Endothelial cell of umbilical vein (primary cell): ENCODE results near the gene WNT8A. TPM values are rescaled to one million over a fixed set of nuclear protein-coding genes. Genes with fewer than 3 reads are reported as not detected.

Source experiments
- BruUV-seq: library from RNA; stranded (reverse); fragments of 400-500 nt; replicated peaks from 2 replicates; lab custom pipeline; 2021; lab: Mats Ljungman, UMichigan
- CTCF ChIA-PET: fragments of 300-600, 350-600 bp; sonication (Branson Sonifier 250); formaldehyde crosslinking; loops from one replicate; lab custom pipeline; 2021; ENCODE audit warnings: antibody characterized with exemption, inconsistent platforms; lab: Charles Lee
- POLR2A ChIA-PET: fragments of 300-600, 350-600 bp; sonication (Branson Sonifier 250); formaldehyde crosslinking; loops from one replicate; lab custom pipeline; 2021; ENCODE audit warnings: antibody characterized with exemption, inconsistent platforms; lab: Charles Lee
- DNase-seq: peaks from one replicate; pipeline ENCODE4 v3.0.0-alpha.2; 2011; ENCODE audit warnings: low read depth, low spot score
- FAIRE-seq: peaks from 2 replicates; lab custom pipeline; 2011; peaks lifted over from hg19 to GRCh38; lab: Jason Lieb, UNC
- H2AFZ ChIP-seq: 2 replicates; pipeline ENCODE4 v1.6.0; 2012; ENCODE audit warnings: low read depth, low read length, control low read depth, inconsistent platforms
- H3K27ac ChIP-seq: 2 replicates; pipeline ENCODE4 v1.5.1; 2011; ENCODE audit warnings: low read depth, mild to moderate bottlenecking, control low read depth, low read length, moderate library complexity; ENCODE audit not compliant: insufficient read depth
- H3K27me3 ChIP-seq, 2 experiments: 2 replicates each; pipeline versions ENCODE4 v1.6.0 to v1.6.1; 2011; ENCODE audit warnings: low read length in 2 of 2, mixed read lengths in 1 of 2; ENCODE audit not compliant: control insufficient read depth in 2 of 2, insufficient read depth in 2 of 2
- H3K36me3 ChIP-seq, 2 experiments: 2 replicates in 1 of 2; 3 replicates in 1 of 2; pipeline ENCODE4 v1.5.1; 2011; ENCODE audit warnings: low read length in 2 of 2, mild to moderate bottlenecking in 1 of 2, moderate library complexity in 1 of 2; ENCODE audit not compliant: control insufficient read depth in 2 of 2, insufficient read depth in 2 of 2; ENCODE audit errors: extremely low read depth in 1 of 2
- H3K4me1 ChIP-seq: 3 replicates; pipeline ENCODE4 v1.5.1; 2011; ENCODE audit warnings: mild to moderate bottlenecking, low read length; ENCODE audit not compliant: control insufficient read depth, insufficient read depth; ENCODE audit errors: extremely low read depth
- H3K4me2 ChIP-seq: 2 replicates; pipeline ENCODE4 v1.6.1; 2011; ENCODE audit warnings: low read length, control low read depth, mixed read lengths; ENCODE audit not compliant: insufficient read depth
- H3K4me3 ChIP-seq, 3 experiments: fragments of 200-600 bp in 1 of 3; sonication (generic), shearing (Covaris generic) in 1 of 3; replicated peaks in 1 of 3; 2 replicates each; pipeline ENCODE4 v1.5.1; 2011 to 2016; ENCODE audit warnings: control low read depth in 3 of 3, low read length in 3 of 3, mild to moderate bottlenecking in 2 of 3, inconsistent platforms in 1 of 3, low read depth in 1 of 3, moderate library complexity in 1 of 3; ENCODE audit not compliant: insufficient read depth in 1 of 3
- H3K79me2 ChIP-seq: 2 replicates; pipeline ENCODE4 v1.6.0; 2012; ENCODE audit warnings: low read length, inconsistent platforms; ENCODE audit not compliant: control insufficient read depth, insufficient read depth
- H3K9ac ChIP-seq: replicated peaks from 2 replicates; pipeline ENCODE3; 2011; ENCODE audit warnings: low read length, control low read depth; ENCODE audit not compliant: insufficient read depth; ENCODE audit errors: extremely low read depth
- H3K9me1 ChIP-seq: replicated peaks from 3 replicates; pipeline ENCODE4 v1.6.0; 2011; ENCODE audit warnings: mild to moderate bottlenecking, low read length; ENCODE audit not compliant: control insufficient read depth, insufficient read depth; ENCODE audit errors: extremely low read depth
- H3K9me3 ChIP-seq: replicated peaks from 2 replicates; pipeline ENCODE4 v1.5.1; 2012; ENCODE audit warnings: low read length, inconsistent platforms; ENCODE audit not compliant: control insufficient read depth, insufficient read depth
- H4K20me1 ChIP-seq: replicated peaks from 2 replicates; pipeline ENCODE3; 2011; ENCODE audit warnings: mild to moderate bottlenecking, low read length; ENCODE audit not compliant: control insufficient read depth, insufficient read depth; ENCODE audit errors: extremely low read depth
- CTCF ChIP-seq, 2 donors: IDR thresholded peaks; 1 replicate in 1 of 2; 2 replicates in 1 of 2; pipeline ENCODE4 v1.5.1; 2011; ENCODE audit warnings: low read length in 2 of 2, mild to moderate bottlenecking in 2 of 2, moderate library complexity in 2 of 2, control low read depth in 1 of 2, inconsistent platforms in 1 of 2, low read depth in 1 of 2; ENCODE audit not compliant: insufficient read depth in 1 of 2; ENCODE audit errors: extremely low read depth in 1 of 2
- EZH2 ChIP-seq: IDR thresholded peaks from 2 replicates; pipeline ENCODE4 v1.6.1; 2012; ENCODE audit warnings: borderline replicate concordance, low read depth, mild to moderate bottlenecking, moderate library complexity, low read length, inconsistent platforms; ENCODE audit not compliant: severe bottlenecking
- FOS ChIP-seq: IDR thresholded peaks from 2 replicates; pipeline ENCODE4 v1.6.1; 2011; ENCODE audit warnings: mild to moderate bottlenecking, low read length, moderate library complexity, borderline replicate concordance; ENCODE audit not compliant: insufficient read depth
- GATA2 ChIP-seq: IDR thresholded peaks from 2 replicates; pipeline ENCODE4 v1.7.0; 2011; ENCODE audit warnings: low read depth, mild to moderate bottlenecking, moderate library complexity, mixed read lengths, low read length; ENCODE audit not compliant: insufficient read length, insufficient read depth
- JUN ChIP-seq: IDR thresholded peaks from 2 replicates; pipeline ENCODE4 v1.6.1; 2011; ENCODE audit warnings: borderline replicate concordance, low read depth; ENCODE audit not compliant: insufficient read length, insufficient read depth
- MAX ChIP-seq: IDR thresholded peaks from 2 replicates; pipeline ENCODE4 v1.6.1; 2011; ENCODE audit not compliant: insufficient read depth, insufficient read length
- MYC ChIP-seq: IDR thresholded peaks from one replicate; pipeline ENCODE4 v1.6.1; 2011; ENCODE audit warnings: mild to moderate bottlenecking, low read depth, low read length
- POLR2A ChIP-seq: IDR thresholded peaks from 2 replicates; pipeline ENCODE4 v1.6.1; 2012; ENCODE audit warnings: low read depth, mild to moderate bottlenecking, control low read depth, low read length
- POLR2AphosphoS5 ChIP-seq: IDR thresholded peaks from 2 replicates; pipeline ENCODE4 v1.6.1; 2012; ENCODE audit warnings: low read depth, mild to moderate bottlenecking, control low read depth, low read length, moderate library complexity; ENCODE audit not compliant: insufficient read depth
- dilution Hi-C: fragments of 300-500 bp; cut with MboI; formaldehyde crosslinking; loops from one replicate; pipeline ENCODE4 v1.15.0; 2019; ENCODE audit warnings: low sequenced_read_pairs; ENCODE audit not compliant: extremely low pct_ligation_motif_present
- intact Hi-C: fragments of 100-400 bp; cut with micrococcal nuclease; formaldehyde crosslinking; loops from one replicate; pipeline ENCODE4 v1.10.0; 2022
- polyA plus RNA-seq, 4 experiments: library from polyadenylated mRNA; depleted of rRNA in 3 of 4; stranded (reverse) in 3 of 4; unstranded in 1 of 4; fragments of >200 nt; gene quantifications; 2 replicates each; pipeline versions ENCODE4 v1.2.1 to v1.2.3, GENCODE V29; 2011 to 2012; ENCODE audit warnings: missing spikeins in 1 of 4
- total RNA-seq: library from RNA; stranded (reverse); gene quantifications from 2 replicates; pipeline ENCODE4 v1.2.3, GENCODE V29; 2021

WNT8A gene
- total and polyA plus RNA-seq, 2 donors (not counting 3 experiments of a cell fraction or from before 2014, with no cell fraction given): not detected

DNA sequence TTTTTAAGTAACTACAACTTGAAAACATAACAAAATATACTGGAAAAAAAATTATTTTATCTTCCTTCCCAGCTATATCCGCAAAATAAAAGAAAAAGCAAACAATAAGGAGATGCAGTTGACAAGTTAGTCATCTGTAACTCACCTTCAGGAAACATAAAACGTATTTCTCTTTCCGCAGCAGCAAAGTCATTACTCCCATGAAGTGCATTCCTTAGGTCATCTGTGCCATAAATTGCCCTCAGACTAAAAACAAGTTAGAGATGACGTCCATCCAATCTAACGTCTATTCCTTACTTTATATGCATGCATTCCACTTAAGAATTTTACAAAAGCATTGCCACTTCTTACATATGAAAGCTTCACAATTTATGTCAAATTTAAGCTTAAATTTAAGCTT is 44.5 kb downstream of the WNT8A start:
- Histone ChIP-seq H3K4me2 (peak overlapping the region; percentile 30), H3K4me3 (no peak overlapping the region), H3K27ac (no peak overlapping the region), H2AFZ (no peak overlapping the region), H3K9me3 (no peaks in the 10 kb centered on the region), H3K4me1 (peaks cover 8% of the 10 kb centered on the region), H4K20me1 (no peaks in the 10 kb centered on the region), H3K9ac (no peak overlapping the region), H3K79me2 (no peaks in the 10 kb centered on the region), H3K36me3 (no peaks in the 10 kb centered on the region), H3K27me3 (no peaks in the 10 kb centered on the region), H3K9me1 (no peaks in the 10 kb centered on the region)
- intact Hi-C loops: no loop called here
- TF ChIP-seq POLR2A (no peak), FOS (peak; percentile 34), JUN (peak; percentile 60), MYC (no peak), MAX (no peak), EZH2 (no peak), GATA2 (no peak), CTCF (IDR thresholded peaks at IDR 0.05; ENCODE audit: extremely low read depth in 1 of 2, insufficient read depth in 1 of 2, low read depth in 1 of 2, low read length in 2 of 2) (no peak), POLR2AphosphoS5 (peak; percentile 18)
- peak; percentile 70 for DNase-seq
- FAIRE-seq: peak; percentile 33
- dilution Hi-C loops: no loop called here
- ChIA-PET POLR2A (no interaction called here), CTCF (interaction anchor here (1.0 to 1.8 kb wide), 8 partner anchors 14 to 499 kb away, joined by 3 to 11 read pairs (median 6); no protein-coding TSS in a partner anchor)
- no TSS peak for BruUV-seq
